Nephron (organoid): ENCODE measurements around the gene NOCT.
"Not testable (repeated sequence)": the region's sequence is repeated elsewhere in the genome, so short reads cannot be mapped to it uniquely, and the experiment has no call there.

Experiments used
- H3K27ac Mint-ChIP-seq, 3 experiments: 2 replicates each; pipeline ENCODE4 v1.8.0; 2020; ENCODE audit warnings: mixed read lengths in 3 of 3, mild to moderate bottlenecking in 2 of 3, moderate library complexity in 1 of 3
- H3K27me3 Mint-ChIP-seq: 2 replicates; pipeline ENCODE4 v1.8.0; 2021; ENCODE audit warnings: low read depth, mild to moderate bottlenecking, moderate library complexity, mixed read lengths
- H3K36me3 Mint-ChIP-seq: 2 replicates; pipeline ENCODE4 v1.8.0; 2020; ENCODE audit warnings: low read depth, mixed read lengths
- H3K4me1 Mint-ChIP-seq: 2 replicates; pipeline ENCODE4 v1.8.0; 2020; ENCODE audit warnings: mixed read lengths
- H3K4me3 Mint-ChIP-seq, 3 experiments: 2 replicates each; pipeline ENCODE4 v1.8.0; 2020; ENCODE audit warnings: mild to moderate bottlenecking in 3 of 3, mixed read lengths in 3 of 3, moderate library complexity in 2 of 3
- H3K9me3 Mint-ChIP-seq: 2 replicates; pipeline ENCODE4 v1.8.0; 2020; ENCODE audit warnings: mixed read lengths
- TF ChIP-seq, protein P1 (sequence below), 3 experiments: fragments of 200-600 bp; sonication (generic); IDR thresholded peaks; one replicate each; pipeline ENCODE4 v1.5.0; 2021; ENCODE audit warnings: antibody characterized with exemption in 3 of 3; ENCODE audit not compliant: unreplicated experiment in 3 of 3

Gene NOCT

DNA sequence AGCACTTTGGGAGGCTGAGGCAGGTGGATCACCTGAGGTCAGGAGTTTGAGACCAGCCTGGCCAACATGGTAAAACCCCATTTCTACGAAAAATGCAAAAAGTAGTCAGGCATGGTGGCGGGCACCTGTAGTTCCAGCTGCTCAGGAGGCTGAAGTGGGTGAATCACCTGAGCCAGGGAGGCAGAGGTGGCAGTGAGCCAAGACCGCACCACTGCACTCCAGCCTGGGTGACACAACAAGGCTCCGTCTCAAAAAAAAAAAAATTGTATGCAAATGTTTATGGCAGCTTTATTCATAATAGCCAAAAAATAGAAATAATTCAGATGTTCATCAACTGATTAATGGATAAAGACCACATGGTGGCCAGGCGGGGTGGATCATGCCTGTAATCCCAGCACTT lies 9.8 kb upstream of the NOCT start:
- TF ChIP-seq, protein P1, sequence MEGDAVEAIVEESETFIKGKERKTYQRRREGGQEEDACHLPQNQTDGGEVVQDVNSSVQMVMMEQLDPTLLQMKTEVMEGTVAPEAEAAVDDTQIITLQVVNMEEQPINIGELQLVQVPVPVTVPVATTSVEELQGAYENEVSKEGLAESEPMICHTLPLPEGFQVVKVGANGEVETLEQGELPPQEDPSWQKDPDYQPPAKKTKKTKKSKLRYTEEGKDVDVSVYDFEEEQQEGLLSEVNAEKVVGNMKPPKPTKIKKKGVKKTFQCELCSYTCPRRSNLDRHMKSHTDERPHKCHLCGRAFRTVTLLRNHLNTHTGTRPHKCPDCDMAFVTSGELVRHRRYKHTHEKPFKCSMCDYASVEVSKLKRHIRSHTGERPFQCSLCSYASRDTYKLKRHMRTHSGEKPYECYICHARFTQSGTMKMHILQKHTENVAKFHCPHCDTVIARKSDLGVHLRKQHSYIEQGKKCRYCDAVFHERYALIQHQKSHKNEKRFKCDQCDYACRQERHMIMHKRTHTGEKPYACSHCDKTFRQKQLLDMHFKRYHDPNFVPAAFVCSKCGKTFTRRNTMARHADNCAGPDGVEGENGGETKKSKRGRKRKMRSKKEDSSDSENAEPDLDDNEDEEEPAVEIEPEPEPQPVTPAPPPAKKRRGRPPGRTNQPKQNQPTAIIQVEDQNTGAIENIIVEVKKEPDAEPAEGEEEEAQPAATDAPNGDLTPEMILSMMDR (IDR thresholded peaks at IDR 0.05; ENCODE audit: unreplicated experiment in 3 of 3) = no peak
- no peak overlapping the region for H3K27ac Mint-ChIP-seq
- H3K4me3 Mint-ChIP-seq = no peak overlapping the region
- H3K9me3 Mint-ChIP-seq = peaks cover 4% of the 10 kb centered on the region
- H3K4me1 Mint-ChIP-seq = no peaks in the 10 kb centered on the region
- no peaks in the 10 kb centered on the region for H3K36me3 Mint-ChIP-seq
- H3K27me3 Mint-ChIP-seq = no peaks in the 10 kb centered on the region

DNA sequence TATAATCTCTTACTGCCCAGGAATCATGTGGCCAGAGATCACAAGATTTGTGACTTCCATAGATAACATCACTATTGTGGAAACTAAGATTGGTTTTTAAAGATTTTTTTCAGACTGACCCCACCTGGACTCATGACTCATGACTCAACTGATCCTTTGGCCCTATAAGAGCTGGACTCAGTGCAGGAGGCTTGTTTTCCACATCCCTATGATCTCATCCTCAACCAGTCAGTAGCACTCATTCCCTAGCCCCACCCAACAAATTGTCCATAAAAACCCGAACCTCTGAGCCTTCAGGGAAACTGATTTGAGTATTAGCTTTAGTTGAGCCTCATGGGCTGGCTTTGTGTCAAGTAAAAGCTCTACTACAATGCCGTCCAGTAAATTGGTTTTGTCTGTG lies 7.9 kb upstream of the NOCT start:
- no peaks in the 10 kb centered on the region for H3K36me3 Mint-ChIP-seq

DNA sequence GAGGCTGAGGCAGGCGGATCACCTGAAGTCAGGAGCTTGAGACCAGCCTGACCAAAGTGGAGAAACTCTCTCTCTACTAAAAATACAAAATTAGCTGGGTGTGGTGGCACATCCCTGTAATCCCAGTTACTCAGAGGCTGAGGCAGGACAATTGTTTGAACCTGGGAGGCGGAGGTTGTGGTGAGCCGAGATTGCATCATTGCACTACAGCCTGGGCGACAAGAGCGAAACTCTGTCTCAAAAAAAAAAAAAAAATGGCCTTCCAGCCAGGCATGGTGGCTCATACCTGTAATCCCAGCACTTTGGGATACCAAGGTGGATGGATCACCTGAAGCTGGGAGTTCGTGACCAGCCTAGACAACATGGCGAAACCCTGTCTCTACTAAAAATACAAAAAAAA lies 7.3 kb upstream of the NOCT start:
- H3K4me1 Mint-ChIP-seq = not testable (repeated sequence)

More for the DNA sequence above, 7.9 kb upstream of the NOCT start:
- no peak overlapping the region for H3K4me3 Mint-ChIP-seq
- TF ChIP-seq, protein P1 (IDR thresholded peaks at IDR 0.05; ENCODE audit: unreplicated experiment in 3 of 3) = no peak
- peaks cover 4% of the 10 kb centered on the region for H3K9me3 Mint-ChIP-seq
- H3K27me3 Mint-ChIP-seq = no peaks in the 10 kb centered on the region
- no peaks in the 10 kb centered on the region for H3K4me1 Mint-ChIP-seq
- H3K27ac Mint-ChIP-seq = no peak overlapping the region

DNA sequence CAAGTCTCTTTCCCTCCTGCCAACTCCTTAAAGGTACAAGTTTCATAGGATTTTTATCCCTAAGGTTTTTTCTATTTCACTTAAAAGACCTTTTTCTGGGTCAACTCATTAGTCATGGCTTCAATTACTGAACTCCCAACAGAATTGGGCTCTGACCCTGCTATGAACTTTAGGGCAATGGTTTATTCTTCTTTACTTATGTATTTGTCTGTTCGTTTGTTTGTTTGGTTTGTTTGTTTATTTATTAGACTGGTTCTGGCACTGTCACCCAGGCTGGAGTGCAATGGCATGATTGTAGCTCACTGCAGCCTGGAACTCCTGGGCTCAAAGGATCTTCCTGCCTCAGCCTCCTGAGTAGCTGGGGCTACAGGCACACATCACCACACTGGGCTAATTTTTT lies 5.9 kb upstream of the NOCT start:
- H3K9me3 Mint-ChIP-seq = peaks cover 4% of the 10 kb centered on the region
- H3K36me3 Mint-ChIP-seq = no peaks in the 10 kb centered on the region
- H3K4me3 Mint-ChIP-seq = no peak overlapping the region
- no peak overlapping the region for H3K27ac Mint-ChIP-seq
- TF ChIP-seq, protein P1 (IDR thresholded peaks at IDR 0.05; ENCODE audit: unreplicated experiment in 3 of 3) = no peak
- peaks cover 3% of the 10 kb centered on the region for H3K4me1 Mint-ChIP-seq
- no peaks in the 10 kb centered on the region for H3K27me3 Mint-ChIP-seq

More for the DNA sequence above, 7.3 kb upstream of the NOCT start:
- H3K4me3 Mint-ChIP-seq, H3K9me3 Mint-ChIP-seq, H3K27me3 Mint-ChIP-seq, H3K27ac Mint-ChIP-seq, H3K36me3 Mint-ChIP-seq: not testable (repeated sequence)

DNA sequence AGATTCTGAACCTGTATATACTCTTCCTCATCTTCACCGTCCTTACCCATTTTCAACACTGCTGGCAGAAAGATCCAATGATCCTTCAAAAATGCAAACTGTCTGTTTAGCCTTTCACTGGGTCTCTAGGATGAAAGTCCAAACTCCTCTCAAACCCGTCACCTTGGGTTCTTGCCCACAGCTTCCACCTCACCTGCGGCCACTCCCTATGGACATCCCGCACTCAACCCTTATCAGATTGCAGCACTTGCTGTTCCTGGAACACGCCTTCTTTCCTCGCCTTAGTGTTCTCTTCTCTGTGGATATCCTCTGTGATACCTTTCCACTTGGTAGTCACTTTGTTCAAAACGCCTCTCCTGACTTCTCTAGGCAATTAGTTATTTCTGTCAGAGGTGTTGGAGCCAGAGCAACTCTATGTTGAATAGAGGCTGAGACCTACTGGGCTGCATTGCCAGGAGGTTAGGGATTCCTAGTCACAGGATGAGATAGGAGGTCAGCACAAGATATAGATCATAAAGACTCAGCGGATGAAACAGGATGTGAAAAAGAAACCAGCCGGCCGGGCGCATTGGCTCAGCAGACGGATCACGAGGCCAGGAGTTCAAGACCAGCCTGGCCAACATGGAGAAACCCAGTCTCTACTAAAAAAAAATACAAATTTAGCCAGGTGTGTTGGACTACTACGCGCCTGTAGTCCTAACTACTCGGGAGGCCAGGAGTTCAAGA lies 4.2 kb upstream of the NOCT start:
- H3K4me3 Mint-ChIP-seq = peak overlapping the region in 1 of 3 experiments; percentile 13
- H3K4me1 Mint-ChIP-seq = peaks cover 13% of the 10 kb centered on the region
- no peak overlapping the region for H3K27ac Mint-ChIP-seq
- H3K36me3 Mint-ChIP-seq = no peaks in the 10 kb centered on the region
- no peaks in the 10 kb centered on the region for H3K27me3 Mint-ChIP-seq
- TF ChIP-seq, protein P1 (IDR thresholded peaks at IDR 0.05; ENCODE audit: unreplicated experiment in 3 of 3) = no peak
- H3K9me3 Mint-ChIP-seq = peaks cover 4% of the 10 kb centered on the region

DNA sequence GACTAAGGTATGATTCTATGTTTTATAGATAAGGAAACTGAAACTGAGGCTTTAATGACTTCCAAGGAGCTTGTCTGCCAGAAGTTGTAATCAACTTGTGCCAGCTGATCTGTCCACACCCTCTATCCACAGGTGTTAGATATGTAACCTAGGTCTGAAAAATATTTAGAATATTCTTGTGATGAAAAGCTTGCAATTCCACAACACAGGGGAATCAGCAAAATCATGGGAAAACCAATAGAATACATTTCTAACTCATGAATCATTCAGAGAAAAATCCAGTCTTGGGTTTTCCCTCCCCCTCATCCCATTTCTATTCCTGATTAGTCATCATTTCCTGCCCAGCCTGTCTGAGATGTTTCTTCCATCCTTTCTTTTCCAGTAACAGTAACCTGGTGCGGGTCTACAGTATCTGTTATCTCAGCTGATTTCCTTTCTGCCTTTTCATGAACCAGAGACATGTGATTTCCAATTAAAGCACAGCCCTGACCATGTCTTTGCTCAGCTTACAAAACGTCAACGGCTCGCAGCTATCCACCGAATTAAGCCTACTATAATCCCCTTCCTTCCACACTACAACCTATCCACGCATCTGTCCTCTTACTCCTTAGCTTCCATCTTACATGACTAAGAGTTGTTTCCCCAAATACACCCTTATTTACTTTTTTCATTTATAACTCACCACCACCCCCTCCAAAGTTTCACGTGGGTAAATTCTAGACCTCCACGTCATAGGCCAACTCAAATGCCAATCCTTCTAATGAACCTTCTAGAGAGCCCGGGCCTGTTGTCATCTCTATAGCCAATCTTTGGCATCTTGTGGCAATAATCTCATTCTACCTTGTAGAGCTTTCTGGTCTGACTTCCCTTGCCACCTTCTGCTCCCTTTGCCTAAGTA lies 961 bp upstream of the NOCT start:
- TF ChIP-seq, protein P1 (IDR thresholded peaks at IDR 0.05; ENCODE audit: unreplicated experiment in 3 of 3) = no peak
- Mint-ChIP-seq H3K4me1 (peaks cover 28% of the 10 kb centered on the region), H3K9me3 (no peaks in the 10 kb centered on the region), H3K4me3 (peak overlapping the region; percentile 78 to 88 (median 84)), H3K36me3 (no peaks in the 10 kb centered on the region), H3K27ac (peak overlapping the region; percentile 77 to 99 (median 88)), H3K27me3 (no peaks in the 10 kb centered on the region)
